Endothelial cell (in vitro differentiated cells): Measurements from ENCODE around the gene CBLB. TPM values are rescaled to one million over a fixed set of nuclear protein-coding genes. Genes with fewer than 3 reads are reported as not detected.

Source experiments
- DNase-seq: peaks from one replicate; pipeline ENCODE4 v3.0.0; 2021; ENCODE audit warnings: low spot score
- H3K27ac Mint-ChIP-seq: one replicate; pipeline ENCODE4 v1.8.0; 2021; ENCODE audit warnings: mixed read lengths, inconsistent platforms; ENCODE audit not compliant: unreplicated experiment
- H3K27me3 Mint-ChIP-seq: one replicate; pipeline ENCODE4 v1.8.0; 2021; ENCODE audit warnings: mild to moderate bottlenecking, moderate library complexity, mixed read lengths, inconsistent platforms; ENCODE audit not compliant: unreplicated experiment
- H3K36me3 Mint-ChIP-seq: one replicate; pipeline ENCODE4 v1.8.0; 2021; ENCODE audit warnings: mild to moderate bottlenecking, low read depth, mixed read lengths, inconsistent platforms; ENCODE audit not compliant: unreplicated experiment
- H3K4me1 Mint-ChIP-seq: one replicate; pipeline ENCODE4 v1.8.0; 2021; ENCODE audit warnings: mild to moderate bottlenecking, mixed read lengths, inconsistent platforms; ENCODE audit not compliant: unreplicated experiment
- H3K4me3 Mint-ChIP-seq: one replicate; pipeline ENCODE4 v1.8.0; 2021; ENCODE audit warnings: mild to moderate bottlenecking, mixed read lengths, inconsistent platforms; ENCODE audit not compliant: unreplicated experiment
- H3K9me3 Mint-ChIP-seq: one replicate; pipeline ENCODE4 v1.8.0; 2021; ENCODE audit warnings: mixed read lengths, inconsistent platforms; ENCODE audit not compliant: unreplicated experiment
- CTCF ChIP-seq: fragments of 200-600 bp; sonication (generic); IDR thresholded peaks from one replicate; pipeline ENCODE4 v1.5.0; 2021; ENCODE audit warnings: antibody characterized with exemption; ENCODE audit not compliant: unreplicated experiment
- total RNA-seq: library from RNA; stranded (reverse); fragmentation: NEBNext Ultra II Directional; extraction: Animal tissue kit (Norgen Biotek cat#: 25700); gene quantifications from one replicate; pipeline ENCODE4 v1.2.1, GENCODE V29; 2021; ENCODE audit not compliant: unreplicated experiment

CBLB gene
- total RNA-seq, 1 donor from 2014 or later = 62.0 TPM

- no peak for DNase-seq
- no peaks in the 10 kb centered on the region for H3K36me3 Mint-ChIP-seq
- peaks cover 10% of the 10 kb centered on the region for H3K4me1 Mint-ChIP-seq
- H3K9me3 Mint-ChIP-seq = no peaks in the 10 kb centered on the region
- H3K27ac Mint-ChIP-seq = no peak overlapping the region
- no peak overlapping the region for H3K4me3 Mint-ChIP-seq
- no peaks in the 10 kb centered on the region for H3K27me3 Mint-ChIP-seq
- no peak for TF ChIP-seq CTCF
These were observed 83.0 kb downstream of the CBLB start for GRCh38 chr3:105785803-105786202.

- Mint-ChIP-seq H3K4me1 (peaks cover 10% of the 10 kb centered on the region), H3K27me3 (no peaks in the 10 kb centered on the region), H3K36me3 (no peaks in the 10 kb centered on the region), H3K4me3 (no peak overlapping the region), H3K27ac (no peak overlapping the region), H3K9me3 (no peaks in the 10 kb centered on the region)
- TF ChIP-seq CTCF = no peak
- no peak for DNase-seq
These were observed 85.2 kb downstream of the CBLB start for GRCh38 chr3:105783631-105784030.

GRCh38 chr3:105781871-105782270, 86.9 kb downstream of the CBLB start:
- no peak overlapping the region for H3K4me3 Mint-ChIP-seq
- peaks cover 10% of the 10 kb centered on the region for H3K4me1 Mint-ChIP-seq
- no peak overlapping the region for H3K27ac Mint-ChIP-seq
- no peak for TF ChIP-seq CTCF
- no peaks in the 10 kb centered on the region for H3K9me3 Mint-ChIP-seq
- no peak for DNase-seq
- no peaks in the 10 kb centered on the region for H3K27me3 Mint-ChIP-seq
- no peaks in the 10 kb centered on the region for H3K36me3 Mint-ChIP-seq

- H3K4me3 Mint-ChIP-seq = no peak overlapping the region
- no peaks in the 10 kb centered on the region for H3K9me3 Mint-ChIP-seq
- no peaks in the 10 kb centered on the region for H3K27me3 Mint-ChIP-seq
- no peaks in the 10 kb centered on the region for H3K4me1 Mint-ChIP-seq
- H3K36me3 Mint-ChIP-seq = no peaks in the 10 kb centered on the region
- no peak overlapping the region for H3K27ac Mint-ChIP-seq
- no peak for TF ChIP-seq CTCF
- DNase-seq = no peak
These were observed 88.7 kb downstream of the CBLB start for GRCh38 chr3:105780107-105780506.

- no peaks in the 10 kb centered on the region for H3K27me3 Mint-ChIP-seq
- no peak overlapping the region for H3K27ac Mint-ChIP-seq
- no peak for DNase-seq
- no peaks in the 10 kb centered on the region for H3K9me3 Mint-ChIP-seq
- no peaks in the 10 kb centered on the region for H3K4me1 Mint-ChIP-seq
- no peak overlapping the region for H3K4me3 Mint-ChIP-seq
- TF ChIP-seq CTCF = no peak
- peaks cover 3% of the 10 kb centered on the region for H3K36me3 Mint-ChIP-seq
These were observed 93.4 kb downstream of the CBLB start for GRCh38 chr3:105775368-105775767.
